Common myeloid progenitor, CD34-positive (primary cell): ENCODE results near the gene RASAL3.

Source experiments
- CTCF ChIA-PET: fragments of 350-600 bp; sonication (Branson Sonifier 250); formaldehyde crosslinking; loops from one replicate; lab custom pipeline; 2021; ENCODE audit warnings: antibody characterized with exemption; lab: Charles Lee
- POLR2A ChIA-PET: fragments of 350-600 bp; sonication (Branson Sonifier 250); formaldehyde crosslinking; loops from one replicate; lab custom pipeline; 2021; ENCODE audit warnings: antibody characterized with exemption; lab: Charles Lee
- DNase-seq, 3 donors: peaks; one replicate each; pipeline versions ENCODE4 v3.0.0 to v3.0.0-alpha.2; 2013
- H3K27ac ChIP-seq, 2 experiments: 1 replicate in 1 of 2; 2 replicates in 1 of 2; pipeline ENCODE4 v1.7.0; 2013; ENCODE audit warnings: inconsistent platforms in 2 of 2, low read length in 2 of 2, mild to moderate bottlenecking in 2 of 2, low read depth in 1 of 2, moderate library complexity in 1 of 2; ENCODE audit not compliant: severe bottlenecking in 2 of 2, insufficient read depth in 1 of 2, poor library complexity in 1 of 2
- H3K27me3 ChIP-seq, 5 experiments: replicated peaks in 2 of 5; 1 replicate in 3 of 5; 2 replicates in 2 of 5; pipeline versions ENCODE4 v1.6.1 to v1.7.0; 2013; ENCODE audit warnings: low read length in 4 of 5, mild to moderate bottlenecking in 2 of 5, moderate library complexity in 2 of 5, inconsistent platforms in 1 of 5; ENCODE audit not compliant: insufficient read depth in 5 of 5, control insufficient read depth in 4 of 5
- H3K36me3 ChIP-seq, 4 experiments: 1 replicate in 2 of 4; 2 replicates in 2 of 4; pipeline versions ENCODE4 v1.6.1 to v1.7.0; 2013; ENCODE audit warnings: low read length in 3 of 4, control low read depth in 1 of 4, mild to moderate bottlenecking in 1 of 4; ENCODE audit not compliant: control insufficient read depth in 4 of 4, insufficient read depth in 4 of 4
- H3K4me1 ChIP-seq, 4 experiments: 1 replicate in 3 of 4; 2 replicates in 1 of 4; pipeline versions ENCODE4 v1.6.1 to v1.7.1; 2013; ENCODE audit warnings: low read length in 3 of 4, mild to moderate bottlenecking in 3 of 4, control low read depth in 1 of 4, inconsistent platforms in 1 of 4, moderate library complexity in 1 of 4; ENCODE audit not compliant: control insufficient read depth in 4 of 4, insufficient read depth in 4 of 4; ENCODE audit errors: control extremely low read depth in 1 of 4
- H3K4me3 ChIP-seq, 7 experiments: 1 replicate in 4 of 7; 2 replicates in 3 of 7; pipeline versions ENCODE4 v1.5.1 to v1.7.0; 2013; ENCODE audit warnings: mild to moderate bottlenecking in 7 of 7, low read length in 6 of 7, moderate library complexity in 6 of 7, inconsistent platforms in 2 of 7, low read depth in 2 of 7, control low read depth in 1 of 7; ENCODE audit not compliant: insufficient read depth in 4 of 7, control insufficient read depth in 1 of 7; ENCODE audit errors: extremely low read depth in 1 of 7
- H3K9me3 ChIP-seq, 5 experiments: 1 replicate in 4 of 5; 2 replicates in 1 of 5; pipeline versions ENCODE4 v1.6.1 to v1.7.1; 2013; ENCODE audit warnings: low read length in 4 of 5, mild to moderate bottlenecking in 2 of 5, inconsistent platforms in 1 of 5, low read depth in 1 of 5, moderate library complexity in 1 of 5; ENCODE audit not compliant: control insufficient read depth in 4 of 5, insufficient read depth in 2 of 5; ENCODE audit errors: control extremely low read depth in 1 of 5
- WGBS: methylation state at CpG from one replicate; pipeline ENCODE4 v1.1.5; 2013; ENCODE audit not compliant: insufficient coverage; 5-methylcytosine and 5-hydroxymethylcytosine counted together

Gene RASAL3

GRCh38 chr19:15433519-15434069 is 30.8 kb downstream of the RASAL3 start:
- Histone ChIP-seq H3K4me1 (peaks cover 2 to 31% (median 25%) of the 10 kb centered on the region in 4 experiments), H3K27me3 (no peaks in the 10 kb centered on the region), H3K9me3 (no peaks in the 10 kb centered on the region), H3K36me3 (peaks cover 0 to 20% (median 9%) of the 10 kb centered on the region in 4 experiments), H3K27ac (peak overlapping the region in 1 of 2 experiments; percentile 54), H3K4me3 (peak overlapping the region in 6 of 7 experiments; percentile 54 to 93 (median 85))
- ChIA-PET POLR2A (interaction anchor here (0.9 to 2.4 kb wide), 5 partner anchors 15 to 36 kb away, joined by 3 to 16 read pairs (median 5); partner anchors contain the start of genes AKAP8L and RASAL3), CTCF (interaction anchor here (0.9 to 1.6 kb wide), 7 partner anchors 14 to 45 kb away, joined by 3 to 6 read pairs (median 4); partner anchors contain the start of genes AKAP8L and PGLYRP2)
- WGBS, result 57% methylated on average over 7 of the region's 8 CpGs
- DNase-seq, result no peak

- Histone ChIP-seq H3K27me3 (no peaks in the 10 kb centered on the region), H3K4me3 (peak overlapping the region; percentile 54 to 93 (median 80)), H3K27ac (peak overlapping the region in 1 of 2 experiments; percentile 54), H3K4me1 (peaks cover 2 to 31% (median 25%) of the 10 kb centered on the region in 4 experiments), H3K36me3 (peaks cover 0 to 26% (median 14%) of the 10 kb centered on the region in 4 experiments), H3K9me3 (no peaks in the 10 kb centered on the region)
- CTCF ChIA-PET, result interaction anchor here (0.9 to 1.6 kb wide), 6 partner anchors 14 to 46 kb away, joined by 3 to 6 read pairs (median 4); partner anchors contain the start of genes AKAP8L and PGLYRP2
- under 1% methylated on average over 69 of the region's 75 CpGs for WGBS
- DNase-seq, result peak; percentile 91 to 96 (median 94)
- POLR2A ChIA-PET, result interaction anchor here (0.9 to 2.4 kb wide), 6 partner anchors 12 to 37 kb away, joined by 3 to 16 read pairs (median 4); partner anchors contain the start of genes AKAP8L and RASAL3
Measured at GRCh38 chr19:15432629-15433518, 31.5 kb downstream of the RASAL3 start.

- POLR2A ChIA-PET, result interaction anchor here (1.2 to 2.4 kb wide), 4 partner anchors 11 to 37 kb away, joined by 3 to 16 read pairs (median 10); partner anchors contain the start of genes AKAP8L and RASAL3
- CTCF ChIA-PET, result interaction anchor here (1.5 to 1.6 kb wide), 2 partner anchors 37 to 122 kb away, joined by 3 to 5 read pairs; no protein-coding TSS in a partner anchor
- peak in 1 of 3 donors; percentile 13 for DNase-seq
- H3K27ac ChIP-seq, result peak overlapping the region; percentile 64 to 81
- H3K4me1 ChIP-seq, result peaks cover 2 to 31% (median 25%) of the 10 kb centered on the region in 4 experiments
- WGBS, result 0% methylated on average over 13 of the region's 44 CpGs
- H3K36me3 ChIP-seq, result peaks cover 0 to 34% (median 22%) of the 10 kb centered on the region in 4 experiments
- H3K4me3 ChIP-seq, result peak overlapping the region; percentile 73 to 93 (median 88)
- H3K27me3 ChIP-seq, result no peaks in the 10 kb centered on the region
- H3K9me3 ChIP-seq, result no peaks in the 10 kb centered on the region
Measured at GRCh38 chr19:15432018-15432494, 32.3 kb downstream of the RASAL3 start.

GRCh38 chr19:15431396-15432017 is 32.8 kb downstream of the RASAL3 start:
- peaks cover 2 to 31% (median 25%) of the 10 kb centered on the region in 4 experiments for H3K4me1 ChIP-seq
- CTCF ChIA-PET, result interaction anchor here (1.5 to 4.1 kb wide), 2 partner anchors 11 to 123 kb away, joined by 3 to 32 read pairs; partner anchors contain the start of gene AKAP8L
- no peaks in the 10 kb centered on the region for H3K27me3 ChIP-seq
- peak overlapping the region; percentile 64 to 81 for H3K27ac ChIP-seq
- POLR2A ChIA-PET, result interaction anchor here (1.2 kb wide), 1 partner anchor 38 kb away, joined by 5 read pairs; no protein-coding TSS in a partner anchor
- H3K4me3 ChIP-seq, result peak overlapping the region; percentile 73 to 93 (median 88)
- H3K36me3 ChIP-seq, result peaks cover 0 to 40% (median 26%) of the 10 kb centered on the region in 4 experiments
- no peak for DNase-seq
- 27% methylated on average over 5 of the region's 7 CpGs for WGBS
- H3K9me3 ChIP-seq, result no peaks in the 10 kb centered on the region

- H3K27ac ChIP-seq, result no peak overlapping the region
- peaks cover 0 to 48% (median 33%) of the 10 kb centered on the region in 4 experiments for H3K36me3 ChIP-seq
- CTCF ChIA-PET, result interaction anchor here (0.8 to 4.1 kb wide), 4 partner anchors 11 to 125 kb away, joined by 3 to 32 read pairs (median 4); partner anchors contain the start of gene AKAP8L
- H3K9me3 ChIP-seq, result no peaks in the 10 kb centered on the region
- H3K4me1 ChIP-seq, result peaks cover 2 to 31% (median 25%) of the 10 kb centered on the region in 4 experiments
- H3K27me3 ChIP-seq, result no peaks in the 10 kb centered on the region
- peak overlapping the region in 3 of 7 experiments; percentile 85 to 93 (median 92) for H3K4me3 ChIP-seq
- DNase-seq, result no peak
- WGBS, result 97% methylated on average over 10 of the region's 10 CpGs
- POLR2A ChIA-PET, result interaction anchor here (1.2 kb wide), 1 partner anchor 39 kb away, joined by 5 read pairs; no protein-coding TSS in a partner anchor
Measured at GRCh38 chr19:15430526-15431120, 33.7 kb downstream of the RASAL3 start.
